ENCODE measurements around the gene ITGB3. TPM values are rescaled to one million over a fixed set of nuclear protein-coding genes. Genes with fewer than 3 reads are reported as not detected.
"Not testable (repeated sequence)": the region's sequence is repeated elsewhere in the genome, so short reads cannot be mapped to it uniquely, and the experiment has no call there.

The ITGB3 gene
- total and polyA plus RNA-seq, 8 donors = 0.09 to 2.3 (median 0.71) TPM

DNA sequence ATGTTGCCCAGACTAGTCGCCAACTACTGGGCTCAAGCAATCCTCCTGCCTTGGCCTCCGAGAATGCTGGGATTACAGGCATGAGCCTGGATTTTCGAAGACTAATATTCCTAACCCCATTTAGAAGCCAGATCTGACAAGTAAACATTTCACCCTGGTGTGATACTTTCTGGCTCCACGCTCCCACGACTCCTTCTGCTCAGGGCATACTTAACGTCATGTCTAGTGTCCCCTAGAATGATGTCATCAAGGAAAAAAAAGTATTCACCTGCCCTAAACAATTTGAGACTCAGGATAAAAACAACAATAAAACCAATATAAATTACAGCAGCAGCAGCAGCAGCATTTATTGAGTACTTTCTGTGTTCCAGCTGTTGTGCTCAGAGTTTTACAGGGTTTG lies 13.2 kb downstream of the ITGB3 start:
- ATAC-seq = no peak
- WGBS, 2 donors = 82 to 88% methylated on average over 6 of the region's 6 CpGs
- Histone ChIP-seq H3K4me3 (no peak overlapping the region), H3K9me3 (no peaks in the 10 kb centered on the region), H3K4me1 (no peaks in the 10 kb centered on the region), H3K27me3 (peaks cover 0 to under 1% (median 0%) of the 10 kb centered on the region in 4 donors), H3K27ac (no peak overlapping the region), H3K36me3 (no peaks in the 10 kb centered on the region)
- FAIRE-seq = no peak
- no peak for DNase-seq
- intact Hi-C loops (cut with DNase I) = no loop called here
- TF ChIP-seq, protein P1, sequence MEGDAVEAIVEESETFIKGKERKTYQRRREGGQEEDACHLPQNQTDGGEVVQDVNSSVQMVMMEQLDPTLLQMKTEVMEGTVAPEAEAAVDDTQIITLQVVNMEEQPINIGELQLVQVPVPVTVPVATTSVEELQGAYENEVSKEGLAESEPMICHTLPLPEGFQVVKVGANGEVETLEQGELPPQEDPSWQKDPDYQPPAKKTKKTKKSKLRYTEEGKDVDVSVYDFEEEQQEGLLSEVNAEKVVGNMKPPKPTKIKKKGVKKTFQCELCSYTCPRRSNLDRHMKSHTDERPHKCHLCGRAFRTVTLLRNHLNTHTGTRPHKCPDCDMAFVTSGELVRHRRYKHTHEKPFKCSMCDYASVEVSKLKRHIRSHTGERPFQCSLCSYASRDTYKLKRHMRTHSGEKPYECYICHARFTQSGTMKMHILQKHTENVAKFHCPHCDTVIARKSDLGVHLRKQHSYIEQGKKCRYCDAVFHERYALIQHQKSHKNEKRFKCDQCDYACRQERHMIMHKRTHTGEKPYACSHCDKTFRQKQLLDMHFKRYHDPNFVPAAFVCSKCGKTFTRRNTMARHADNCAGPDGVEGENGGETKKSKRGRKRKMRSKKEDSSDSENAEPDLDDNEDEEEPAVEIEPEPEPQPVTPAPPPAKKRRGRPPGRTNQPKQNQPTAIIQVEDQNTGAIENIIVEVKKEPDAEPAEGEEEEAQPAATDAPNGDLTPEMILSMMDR (IDR thresholded peaks at IDR 0.05) = no peak

DNA sequence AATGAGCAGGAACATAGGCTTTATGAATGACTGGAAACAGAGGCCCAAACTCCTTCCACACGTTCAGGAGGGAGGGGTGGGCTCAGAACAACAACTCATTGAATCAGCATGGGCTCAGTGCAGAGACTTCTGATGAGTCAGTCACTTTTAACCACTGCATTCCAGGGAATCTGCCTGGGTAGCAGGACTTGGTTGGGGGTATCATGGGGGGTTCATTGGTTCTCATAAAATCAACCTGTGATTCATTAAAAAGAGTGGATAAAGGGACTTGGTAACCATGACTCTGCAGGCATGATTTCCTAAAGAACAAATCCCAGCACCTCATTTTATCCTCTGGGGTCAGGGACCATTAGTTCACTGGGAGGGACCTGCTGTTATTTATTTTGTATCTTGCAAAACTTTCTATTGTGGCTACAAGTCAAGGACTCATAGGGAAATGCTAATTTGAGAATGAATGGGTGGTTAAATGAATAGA lies 13.8 kb downstream of the ITGB3 start:
- Histone ChIP-seq H3K27me3 (no peaks in the 10 kb centered on the region), H3K4me1 (no peaks in the 10 kb centered on the region), H3K4me3 (no peak overlapping the region), H3K36me3 (no peaks in the 10 kb centered on the region), H3K27ac (no peak overlapping the region), H3K9me3 (no peaks in the 10 kb centered on the region)
- ATAC-seq = no peak
- no peak for DNase-seq
- intact Hi-C loops (cut with DNase I) = no loop called here
- FAIRE-seq = no peak
- TF ChIP-seq, protein P1 (IDR thresholded peaks at IDR 0.05) = no peak
- 59 to 68% methylated on average over 1 of the region's 1 CpG for WGBS, 2 donors

DNA sequence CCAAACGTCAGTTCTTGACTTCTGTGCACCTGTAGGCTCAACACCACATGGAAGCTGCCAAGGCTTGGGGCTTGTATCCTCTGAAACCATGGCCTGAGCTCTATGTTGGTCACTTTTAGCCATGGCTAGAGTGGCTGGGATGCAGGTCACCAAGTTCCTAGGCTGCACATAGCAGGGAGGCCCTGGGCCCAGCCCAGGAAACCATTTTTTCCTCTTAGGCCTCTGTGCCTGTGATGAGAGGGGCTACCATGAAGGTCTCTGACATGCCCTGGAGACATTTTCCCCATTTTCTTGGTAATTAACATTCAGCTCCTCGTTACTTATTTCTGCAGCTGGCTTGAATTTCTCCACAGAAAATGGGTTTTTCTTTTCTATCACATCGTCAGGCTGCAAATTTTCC lies 15.3 kb downstream of the ITGB3 start:
- H3K27me3 ChIP-seq; H3K9me3 ChIP-seq; H3K36me3 ChIP-seq; DNase-seq; FAIRE-seq; intact Hi-C loops (cut with DNase I); ATAC-seq; H3K4me1 ChIP-seq; H3K4me3 ChIP-seq; H3K27ac ChIP-seq: not testable (repeated sequence)
- 78 to 80% methylated on average over 3 of the region's 3 CpGs for WGBS, 2 donors

- H3K4me1 ChIP-seq; H3K9me3 ChIP-seq; DNase-seq; intact Hi-C loops (cut with DNase I); H3K27me3 ChIP-seq; FAIRE-seq; ATAC-seq; H3K4me3 ChIP-seq; H3K36me3 ChIP-seq; H3K27ac ChIP-seq: not testable (repeated sequence)
These were observed 16.1 kb downstream of the ITGB3 start for GRCh38 chr17:47269561-47270280.

DNA sequence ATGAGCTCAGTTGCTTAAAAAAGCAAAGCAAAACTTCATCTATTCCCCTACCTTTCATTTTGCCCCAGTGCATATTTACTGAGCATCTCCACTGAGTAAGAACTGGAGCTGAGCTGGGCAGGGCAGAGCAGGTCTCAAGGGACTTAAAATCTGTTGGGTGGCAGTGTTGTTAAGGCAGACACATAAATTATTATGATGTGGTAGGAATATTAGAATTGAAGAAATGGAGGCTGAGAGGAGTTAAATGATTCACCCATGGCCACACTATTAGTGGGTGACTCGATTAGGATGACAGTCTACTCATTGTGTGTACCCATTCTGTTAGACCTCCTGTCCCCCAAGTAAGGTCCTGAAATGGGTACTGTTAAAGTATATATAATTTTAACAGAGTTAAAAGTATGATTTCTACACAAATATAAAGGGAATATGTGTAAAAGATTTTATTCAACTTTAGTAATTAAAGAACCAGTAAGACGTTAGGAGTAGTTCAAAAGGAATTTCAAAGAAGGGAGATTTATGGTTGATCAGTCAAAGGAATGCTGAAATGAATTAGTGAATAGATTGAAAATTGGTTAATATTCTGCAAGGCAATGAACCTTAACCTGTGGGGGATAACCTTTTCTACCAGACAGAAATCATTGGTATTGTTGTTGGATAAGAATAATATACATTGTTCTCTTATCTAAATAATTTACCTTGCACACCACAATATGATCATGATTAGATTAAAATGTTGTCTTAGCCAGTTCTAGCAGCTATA lies 17.5 kb downstream of the ITGB3 start:
- TF ChIP-seq, protein P1 (IDR thresholded peaks at IDR 0.05) = no peak
- Histone ChIP-seq H3K4me1 (peaks cover 2 to 11% (median 5%) of the 10 kb centered on the region in 3 donors), H3K9me3 (no peaks in the 10 kb centered on the region), H3K36me3 (no peaks in the 10 kb centered on the region), H3K27me3 (no peaks in the 10 kb centered on the region), H3K27ac (no peak overlapping the region), H3K4me3 (no peak overlapping the region)
- no peak for DNase-seq
- WGBS, 2 donors = 69 to 89% methylated on average over 2 of the region's 2 CpGs
- no peak for ATAC-seq
- intact Hi-C loops (cut with DNase I) = no loop called here
- no peak for FAIRE-seq

GRCh38 chr17:47272491-47272890 lies 18.9 kb downstream of the ITGB3 start:
- 55 to 60% methylated on average over 1 of the region's 1 CpG for WGBS, 2 donors
- ATAC-seq (no peak), FAIRE-seq (no peak), DNase-seq (no peak)
- Histone ChIP-seq H3K9me3 (no peaks in the 10 kb centered on the region), H3K27ac (no peak overlapping the region), H3K36me3 (no peaks in the 10 kb centered on the region), H3K27me3 (no peaks in the 10 kb centered on the region), H3K4me1 (peaks cover 5 to 21% (median 11%) of the 10 kb centered on the region in 3 donors), H3K4me3 (no peak overlapping the region)
- intact Hi-C loops (cut with DNase I) = no loop called here
- TF ChIP-seq, protein P1 (IDR thresholded peaks at IDR 0.05) = no peak
